Stimulated activated CD8-positive, alpha-beta memory T cell treated with anti-CD3 and anti-CD28 coated beads, Interleukin-4, amount 100 ng/mL, for 24 hours (primary cell): Measurements from ENCODE around the gene DEPP1.

Experiments
- DNase-seq: peaks from one replicate; pipeline ENCODE4 v3.0.0-alpha.2; 2020; ENCODE audit warnings: low read depth

DEPP1 gene

GRCh38 chr10:44979281-44980191 lies 927 bp upstream of the DEPP1 start:
- no peak for DNase-seq

- DNase-seq = no peak
These were observed 418 bp downstream of the DEPP1 start for GRCh38 chr10:44978213-44978569.

- DNase-seq = no peak
These were observed 1.1 kb downstream of the DEPP1 start for GRCh38 chr10:44977287-44978212.

GRCh38 chr10:44976352-44977198 lies 2.0 kb downstream of the DEPP1 start:
- no peak for DNase-seq

GRCh38 chr10:44975431-44976331 lies 2.9 kb downstream of the DEPP1 start:
- no peak for DNase-seq

GRCh38 chr10:44974628-44975430 lies 3.8 kb downstream of the DEPP1 start:
- peak; percentile 48 for DNase-seq

GRCh38 chr10:44974082-44974627 lies 4.5 kb downstream of the DEPP1 start:
- DNase-seq = no peak

- DNase-seq = no peak
These were observed 5.1 kb downstream of the DEPP1 start for GRCh38 chr10:44973323-44974081.

- DNase-seq = no peak
These were observed 5.7 kb downstream of the DEPP1 start for GRCh38 chr10:44972874-44973306.

GRCh38 chr10:44971935-44972757 lies 6.5 kb downstream of the DEPP1 start:
- DNase-seq = no peak

GRCh38 chr10:44971434-44971833 lies 7.2 kb downstream of the DEPP1 start:
- no peak for DNase-seq

- no peak for DNase-seq
These were observed 7.7 kb downstream of the DEPP1 start for GRCh38 chr10:44970812-44971395.

- no peak for DNase-seq
These were observed 8.8 kb downstream of the DEPP1 start for GRCh38 chr10:44969854-44970253.

GRCh38 chr10:44968500-44969400 lies 9.9 kb downstream of the DEPP1 start:
- DNase-seq = no peak

GRCh38 chr10:44968091-44968490 lies 10.5 kb downstream of the DEPP1 start:
- no peak for DNase-seq

GRCh38 chr10:44967616-44968015 lies 11.0 kb downstream of the DEPP1 start:
- DNase-seq = no peak
